HG03558 (cell line): ENCODE results near the gene PPFIA3.
A peak's percentile ranks its signal among the peaks of the same experiment; 100 is the strongest.
"Not testable (repeated sequence)": the region's sequence is repeated elsewhere in the genome, so short reads cannot be mapped to it uniquely, and the experiment has no call there.

ENCODE experiments used
- ATAC-seq: cut with Tn5 transposase; IDR thresholded peaks from one replicate; pipeline ENCODE4 v1.9.1; 2021; ENCODE audit warnings: moderate number of reproducible peaks; ENCODE audit not compliant: unreplicated experiment; ENCODE audit errors: extremely low read depth

The PPFIA3 gene

GRCh38 chr19:49120868-49121267 lies 1.5 kb downstream of the PPFIA3 start:
- no peak for ATAC-seq

- not testable (repeated sequence) for ATAC-seq
These were observed 2.5 kb downstream of the PPFIA3 start for GRCh38 chr19:49121841-49122240.

- not testable (repeated sequence) for ATAC-seq
These were observed 3.9 kb downstream of the PPFIA3 start for GRCh38 chr19:49123285-49123684.

- ATAC-seq: no peak
These were observed 5.8 kb downstream of the PPFIA3 start for GRCh38 chr19:49125025-49125731.

GRCh38 chr19:49126575-49126974 lies 7.2 kb downstream of the PPFIA3 start:
- no peak for ATAC-seq

GRCh38 chr19:49127225-49127624 lies 7.9 kb downstream of the PPFIA3 start:
- not testable (repeated sequence) for ATAC-seq

- peak; percentile 39 for ATAC-seq
These were observed 8.6 kb downstream of the PPFIA3 start for GRCh38 chr19:49127674-49128544.

- no peak for ATAC-seq
These were observed 9.3 kb downstream of the PPFIA3 start for GRCh38 chr19:49128545-49129237.

GRCh38 chr19:49129238-49129583 lies 9.9 kb downstream of the PPFIA3 start:
- ATAC-seq: no peak

- no peak for ATAC-seq
These were observed 11.0 kb downstream of the PPFIA3 start for GRCh38 chr19:49130325-49130724.

GRCh38 chr19:49132974-49133609 lies 13.7 kb downstream of the PPFIA3 start:
- no peak for ATAC-seq

- no peak for ATAC-seq
These were observed 14.5 kb downstream of the PPFIA3 start for GRCh38 chr19:49133621-49134454.

- ATAC-seq: no peak
These were observed 16.3 kb downstream of the PPFIA3 start for GRCh38 chr19:49135686-49136085.

- no peak for ATAC-seq
These were observed 17.4 kb downstream of the PPFIA3 start for GRCh38 chr19:49136771-49137171.

GRCh38 chr19:49140951-49141350 lies 21.6 kb downstream of the PPFIA3 start:
- ATAC-seq: no peak

GRCh38 chr19:49141352-49141751 lies 22.0 kb downstream of the PPFIA3 start:
- no peak for ATAC-seq

GRCh38 chr19:49142866-49143335 lies 23.6 kb downstream of the PPFIA3 start:
- ATAC-seq: no peak

GRCh38 chr19:49145573-49146407 lies 26.4 kb downstream of the PPFIA3 start:
- ATAC-seq: no peak

GRCh38 chr19:49146408-49146770 lies 27.0 kb downstream of the PPFIA3 start:
- ATAC-seq: not testable (repeated sequence)
